GM19328 (cell line): Measurements from ENCODE around the gene FNTB.
A peak's percentile ranks its signal among the peaks of the same experiment; 100 is the strongest.

Experiments used
- ATAC-seq: cut with Tn5 transposase; IDR thresholded peaks from one replicate; pipeline ENCODE4 v1.9.1; 2021; ENCODE audit warnings: mild to moderate bottlenecking, moderate library complexity; ENCODE audit not compliant: unreplicated experiment

The FNTB gene

GRCh38 chr14:64952598-64953309 lies 33.9 kb upstream of the FNTB start:
- ATAC-seq = no peak

- no peak for ATAC-seq
Measured at GRCh38 chr14:64953310-64953654, 33.4 kb upstream of the FNTB start.

GRCh38 chr14:64953661-64954060 lies 33.0 kb upstream of the FNTB start:
- ATAC-seq = no peak

- ATAC-seq = no peak
Measured at GRCh38 chr14:64954491-64955240, 32.0 kb upstream of the FNTB start.

DNA sequence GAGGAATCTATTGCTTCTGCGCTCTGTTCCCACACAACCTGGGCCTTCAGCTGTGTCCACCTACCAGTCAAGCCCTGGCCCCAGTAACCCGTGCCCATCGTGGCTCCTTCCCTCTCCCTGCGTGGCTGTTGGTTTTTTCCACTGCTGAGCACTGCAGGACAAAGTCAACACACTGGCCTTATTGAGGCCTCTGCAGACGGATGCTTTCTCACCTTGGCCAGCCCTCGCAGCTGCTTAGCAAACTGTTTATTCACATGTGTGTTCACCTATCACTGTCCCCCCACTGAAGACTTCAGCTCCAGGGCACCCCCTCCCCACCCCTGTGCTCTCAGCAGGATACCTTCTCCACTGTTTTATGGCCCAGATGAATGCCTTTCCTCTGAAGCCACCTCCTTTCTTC lies 31.4 kb upstream of the FNTB start:
- ATAC-seq = no peak

GRCh38 chr14:64956697-64957406 lies 29.8 kb upstream of the FNTB start:
- ATAC-seq = no peak

GRCh38 chr14:64958201-64958600 lies 28.5 kb upstream of the FNTB start:
- ATAC-seq = no peak

DNA sequence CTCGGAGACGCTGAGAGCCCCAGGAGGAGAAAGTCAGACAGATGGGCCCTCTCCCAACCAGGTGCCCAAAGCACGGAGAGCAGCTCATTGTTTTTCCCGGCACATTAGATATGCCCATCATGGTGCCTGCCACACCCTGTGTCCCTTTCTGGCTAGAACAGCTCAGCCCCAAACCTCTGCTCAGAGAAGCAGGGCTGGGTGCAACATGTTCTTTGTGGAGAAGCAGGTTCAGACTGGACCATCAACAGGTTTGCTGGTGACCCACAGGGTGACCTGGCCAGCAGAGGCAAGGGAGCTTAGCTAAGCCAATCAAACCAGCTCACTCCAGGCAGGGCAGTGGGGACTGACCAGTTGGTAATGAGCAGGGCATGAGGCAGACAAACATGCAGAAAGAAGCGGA lies 28.0 kb upstream of the FNTB start:
- ATAC-seq = no peak

DNA sequence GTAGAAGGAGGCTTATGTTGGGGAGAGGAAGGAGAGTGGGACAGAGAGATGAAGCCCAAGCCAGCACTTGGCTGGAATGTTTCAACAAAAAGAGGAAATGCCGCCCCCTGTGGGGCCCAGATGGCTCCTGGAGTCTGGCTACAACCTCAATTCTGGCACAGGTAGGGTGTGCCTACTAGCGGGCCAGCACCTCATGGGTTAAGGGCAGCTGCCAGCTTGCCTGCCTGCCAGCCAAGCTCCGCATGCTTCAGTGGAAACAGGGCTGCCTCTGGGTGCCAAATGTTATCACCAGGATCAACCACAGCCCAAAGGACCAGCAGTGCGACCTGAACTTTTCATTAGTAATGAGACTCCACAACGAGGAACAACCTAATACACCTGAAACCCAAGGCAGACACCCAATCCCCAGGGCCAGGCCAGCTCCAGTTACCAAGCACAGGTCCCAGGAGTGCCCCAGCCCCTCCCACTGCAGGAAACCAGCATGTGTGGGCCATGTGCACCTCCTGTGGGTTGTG lies 25.9 kb upstream of the FNTB start:
- no peak for ATAC-seq

GRCh38 chr14:64963611-64964010 lies 23.1 kb upstream of the FNTB start:
- no peak for ATAC-seq

GRCh38 chr14:64965356-64966000 lies 21.2 kb upstream of the FNTB start:
- ATAC-seq = no peak

GRCh38 chr14:64966976-64967375 lies 19.7 kb upstream of the FNTB start:
- ATAC-seq = no peak

GRCh38 chr14:64968167-64968566 lies 18.5 kb upstream of the FNTB start:
- ATAC-seq = no peak

GRCh38 chr14:64968651-64969050 lies 18.0 kb upstream of the FNTB start:
- no peak for ATAC-seq

GRCh38 chr14:64970041-64970440 lies 16.7 kb upstream of the FNTB start:
- ATAC-seq = no peak

DNA sequence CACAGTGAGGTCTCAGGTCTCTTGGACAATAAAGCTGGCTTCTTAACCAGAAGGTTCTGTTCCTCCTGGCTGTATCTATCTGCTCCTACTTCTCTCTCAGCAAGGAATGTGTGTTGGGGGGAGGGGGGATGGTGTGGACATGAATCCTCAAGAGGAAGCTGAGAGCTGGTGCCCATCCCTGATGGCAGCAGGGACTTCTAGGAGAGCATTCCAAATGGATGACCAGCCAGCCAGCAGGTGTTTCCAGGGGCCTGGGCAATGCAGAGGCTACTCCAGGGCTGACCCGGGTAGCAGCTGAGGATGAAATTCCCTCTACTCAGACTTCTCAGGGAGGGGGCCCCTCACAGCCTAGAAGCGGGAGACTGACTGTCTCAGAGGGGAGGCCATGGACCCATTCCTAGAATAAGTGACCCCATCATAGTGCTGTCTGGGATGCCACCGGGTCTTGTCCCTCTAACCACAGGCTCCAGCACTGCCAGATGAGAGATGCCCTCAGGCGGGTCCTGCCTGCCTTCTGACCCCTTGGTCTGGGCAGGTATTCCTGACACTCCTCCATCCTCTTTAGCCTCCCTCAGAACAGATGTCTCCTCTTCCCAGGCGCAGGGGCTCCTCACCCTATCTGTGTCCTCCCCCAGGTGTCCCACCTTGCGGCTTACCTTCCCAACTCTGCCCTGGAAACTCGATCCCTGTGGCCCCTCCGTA lies 15.8 kb upstream of the FNTB start:
- ATAC-seq = no peak

DNA sequence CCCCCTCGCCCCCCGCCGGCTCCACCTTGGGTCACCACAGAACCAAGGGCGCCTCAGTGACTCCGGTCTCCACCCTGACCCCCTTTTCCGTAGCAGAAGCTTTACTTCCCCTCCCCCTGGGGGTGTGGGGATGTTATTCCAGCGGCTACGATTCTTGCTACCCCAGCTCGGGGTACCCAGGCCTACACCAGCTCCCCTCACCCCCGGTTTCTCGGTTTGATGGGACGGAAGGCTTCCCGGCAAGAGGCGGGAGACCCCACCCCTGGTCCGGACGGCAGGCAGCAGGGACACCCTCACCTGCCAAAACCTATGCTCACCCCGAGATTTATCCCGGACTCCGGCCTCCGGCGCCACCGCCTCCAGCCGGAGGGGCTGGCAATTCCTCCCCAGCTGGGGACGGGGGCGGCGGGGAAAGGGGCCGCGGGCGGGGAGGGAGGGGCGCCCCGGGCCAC lies 15.2 kb upstream of the FNTB start:
- no peak for ATAC-seq

DNA sequence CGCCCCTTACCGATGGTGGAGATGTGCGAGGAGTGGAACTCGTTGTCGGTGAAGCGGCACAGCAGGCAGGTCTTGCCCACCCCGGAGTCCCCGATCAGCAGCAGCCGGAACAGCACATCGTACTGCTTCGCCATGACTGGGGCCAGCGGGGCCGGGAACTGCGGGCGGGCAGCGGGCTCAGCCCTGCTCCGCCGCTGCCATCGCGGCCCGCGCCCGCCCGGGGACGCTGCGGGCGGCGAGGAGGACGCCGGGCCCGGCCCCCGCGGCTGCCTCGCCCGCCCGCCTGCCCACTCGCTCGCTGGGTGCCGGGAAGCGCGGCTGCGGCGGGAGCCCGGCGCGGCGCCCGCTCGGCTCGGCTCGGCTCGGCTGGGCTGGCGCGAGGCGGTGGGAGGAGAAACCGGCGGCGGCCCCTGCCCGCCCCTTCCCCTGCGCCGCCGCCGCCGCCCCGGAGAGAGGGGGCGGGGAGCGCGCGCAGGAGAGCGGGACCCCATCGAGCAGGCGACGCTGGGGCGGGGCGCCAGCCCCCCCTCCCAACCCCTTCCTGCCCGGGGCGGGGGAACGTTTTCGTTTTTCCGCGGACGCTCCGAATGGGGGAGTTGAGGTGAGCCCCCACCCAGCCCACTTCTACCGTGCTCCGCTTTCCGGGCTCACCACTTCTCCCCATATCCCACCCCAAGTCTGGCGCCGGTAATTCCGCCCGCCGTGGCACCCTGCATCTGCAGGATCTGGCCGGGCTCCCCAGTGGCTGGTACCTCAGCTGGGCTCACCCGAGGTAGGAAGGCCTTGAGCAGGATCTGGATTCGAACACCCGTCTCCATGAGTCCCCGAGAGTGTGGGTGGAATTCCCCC lies 14.5 kb upstream of the FNTB start, which contains the start of gene RAB15:
TSS of gene RAB15 (minus strand) at position 394 of the 849 bp plus-strand sequence. CDS start at position 134, 260 bp downstream.
- peak; percentile 58 for ATAC-seq

DNA sequence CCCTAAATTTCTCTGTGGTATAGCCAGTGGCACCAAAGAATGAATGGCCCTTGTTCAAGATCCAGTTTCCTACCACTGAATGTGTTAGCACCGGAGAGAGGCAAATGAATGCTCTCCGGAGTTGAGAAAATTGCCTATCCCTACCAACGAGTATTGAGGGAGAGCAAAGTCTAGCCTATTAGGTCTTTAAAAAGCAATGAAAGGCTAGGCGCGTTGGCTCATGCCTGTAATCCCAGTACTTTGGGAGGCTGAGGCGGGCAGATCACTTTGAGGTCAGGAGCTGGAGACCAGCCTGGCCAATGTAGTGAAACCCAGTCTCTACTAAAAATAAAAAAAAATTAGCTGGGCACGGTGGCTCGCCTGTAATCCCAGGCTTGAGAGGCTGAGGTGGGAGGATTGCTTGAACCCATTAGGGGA lies 13.7 kb upstream of the FNTB start:
- no peak for ATAC-seq

DNA sequence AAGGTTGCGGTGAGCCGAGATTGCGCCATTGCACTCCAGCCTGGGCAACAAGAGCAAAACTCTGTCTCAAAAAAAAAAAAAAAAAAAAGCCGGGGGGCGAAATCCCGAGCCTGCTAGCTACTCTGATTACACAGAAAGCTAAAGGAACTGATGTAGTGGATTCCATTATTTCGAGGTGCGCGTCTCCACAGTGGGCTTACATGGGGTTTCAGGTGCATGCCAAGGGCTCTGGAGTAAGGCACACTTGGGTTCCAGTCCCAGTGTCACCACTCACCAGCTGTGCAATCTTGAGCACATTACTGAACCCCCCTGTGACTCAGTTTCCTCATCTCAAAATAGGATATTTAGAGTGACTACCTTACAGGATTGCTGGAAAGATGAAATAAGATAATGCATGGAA lies 12.9 kb upstream of the FNTB start:
- no peak for ATAC-seq
